HepG2 (cell line): ENCODE measurements around the gene SLC11A1. TPM values are rescaled to one million over a fixed set of nuclear protein-coding genes. Genes with fewer than 3 reads are reported as not detected.

Experiments used
- ARID4A ChIP-seq: sonication (generic); formaldehyde crosslinking; IDR thresholded peaks from 2 replicates; pipeline ENCODE4 v1.5.0; 2020; ENCODE audit warnings: mild to moderate bottlenecking, missing genetic modification reagents, borderline replicate concordance
- ATF7-NPFF ChIP-seq: sonication (generic); formaldehyde crosslinking; IDR thresholded peaks from 2 replicates; pipeline ENCODE4 v1.8.1; 2023; ENCODE audit warnings: mild to moderate bottlenecking, low read depth, missing genetic modification reagents, moderate library complexity
- ATM ChIP-seq: fragments of 450-650 bp; IDR thresholded peaks from 2 replicates; pipeline ENCODE4 v1.7.1; 2017; ENCODE audit warnings: mild to moderate bottlenecking, borderline replicate concordance
- BRD4 ChIP-seq: sonication (generic); formaldehyde crosslinking; IDR thresholded peaks from 2 replicates; pipeline ENCODE4 v1.4.0; 2020; ENCODE audit warnings: missing genetic modification reagents
- CBX1 ChIP-seq: IDR thresholded peaks from one replicate; pipeline ENCODE4 v1.6.1; 2016; ENCODE audit warnings: antibody characterized with exemption, low read depth
- EED ChIP-seq: sonication (generic); formaldehyde crosslinking; IDR thresholded peaks from 2 replicates; pipeline ENCODE4 v1.5.0; 2020; ENCODE audit warnings: mild to moderate bottlenecking, missing genetic modification reagents
- FOSL1 ChIP-seq: sonication (generic); formaldehyde crosslinking; IDR thresholded peaks from 2 replicates; pipeline ENCODE4 v1.9.0; 2021; ENCODE audit warnings: missing genetic modification reagents, borderline replicate concordance
- SKIL ChIP-seq: sonication (generic); formaldehyde crosslinking; IDR thresholded peaks from 2 replicates; pipeline ENCODE4 v1.8.0; 2022; ENCODE audit warnings: missing genetic modification reagents, mild to moderate bottlenecking, moderate library complexity, borderline replicate concordance
- TAF1 ChIP-seq: sonication (generic); formaldehyde crosslinking; IDR thresholded peaks from 2 replicates; pipeline ENCODE4 v1.4.0; 2020; ENCODE audit warnings: missing genetic modification reagents
- TEF ChIP-seq: sonication (generic); formaldehyde crosslinking; IDR thresholded peaks from 2 replicates; pipeline ENCODE4 v1.5.0; 2020; ENCODE audit warnings: missing genetic modification reagents
- TRIM22 ChIP-seq: fragments of 450-650 bp; IDR thresholded peaks from 2 replicates; pipeline ENCODE4 v1.6.1; 2017
- ZEB1 ChIP-seq: IDR thresholded peaks from 2 replicates; pipeline ENCODE4 v1.6.1; 2012; ENCODE audit warnings: mild to moderate bottlenecking, low read depth, inconsistent platforms; ENCODE audit not compliant: insufficient replicate concordance
- ZNF280D ChIP-seq: sonication (generic); formaldehyde crosslinking; IDR thresholded peaks from 2 replicates; pipeline ENCODE4 v1.5.1; 2020; ENCODE audit warnings: mild to moderate bottlenecking, missing genetic modification reagents
- ZNF331 ChIP-seq: sonication (generic); formaldehyde crosslinking; IDR thresholded peaks from 2 replicates; pipeline ENCODE4 v1.4.0; 2020; ENCODE audit warnings: missing genetic modification reagents
- ZNF580 ChIP-seq: IDR thresholded peaks from 2 replicates; pipeline ENCODE4 v1.6.1; 2016; ENCODE audit warnings: low read depth, borderline replicate concordance
- ZNF879 ChIP-seq: sonication (generic); formaldehyde crosslinking; IDR thresholded peaks from 2 replicates; pipeline ENCODE4 v1.8.1; 2023; ENCODE audit warnings: missing genetic modification reagents
- polyA plus RNA-seq, 8 experiments: library from polyadenylated mRNA; depleted of rRNA in 3 of 8; stranded (reverse) in 7 of 8; unstranded in 1 of 8; fragments of >200 nt; fragmentation: Illumina TruSeq in 4 of 8; extraction: Trizol in 4 of 8; gene quantifications; 2 replicates each; pipeline versions ENCODE4 v1.2.1 to v1.2.3, GENCODE V29; 2011 to 2016; ENCODE audit warnings: low read depth in 4 of 8, missing spikeins in 1 of 8, mixed read lengths in 1 of 8; ENCODE audit not compliant: insufficient read depth in 1 of 8
- total RNA-seq, 5 experiments: library from RNA; depleted of rRNA; stranded (reverse); fragments of >200 nt; fragmentation: Illumina TruSeq; extraction: Trizol; gene quantifications; 2 replicates each; pipeline ENCODE4 v1.2.3, GENCODE V29; 2016; ENCODE audit warnings: low read depth in 1 of 5

SLC11A1 gene
- total and polyA plus RNA-seq, 2 of the 13 experiments (the other 11 are each of a cell fraction or from before 2014, with no cell fraction given): 0.33 to 2.3 TPM

GRCh38 chr2:218395826-218396687, 14.0 kb downstream of the SLC11A1 start (continued):
- TF ChIP-seq TEF (no peak), BRD4 (CRISPR knock-in tag) (peak; percentile 91), SKIL (peak; percentile 87), ZNF580 (CRISPR knock-in tag) (peak; percentile 91), ATM (no peak), TRIM22 (no peak), ZNF879 (CRISPR knock-in tag) (0 out of 2 replicates have a peak, but pooled peaks have one; percentile 52), EED (no peak), FOSL1 (CRISPR knock-in tag) (no peak), ZNF280D (CRISPR knock-in tag) (peak; percentile 97), CBX1 (peak; percentile 85), TAF1 (CRISPR knock-in tag) (peak; percentile 83), ARID4A (peak; percentile 74; the same call in 1 of the 2 replicates), ZEB1 (no peak), ZNF331 (CRISPR knock-in tag) (peak; percentile 86; the same call in 1 of the 2 replicates), ATF7-NPFF (no peak; the same call in 1 of the 2 replicates)
